ENCODE data around the gene CSMD2. TPM values are rescaled to one million over a fixed set of nuclear protein-coding genes. Genes with fewer than 3 reads are reported as not detected.

The CSMD2 gene
- polyA plus RNA-seq, 2 donors, result 0.02 to 0.08 TPM

- Histone ChIP-seq H3K4me3 (ENCODE audit: low read depth in 1 of 2, low read length in 2 of 2) (no peak overlapping the region), H3K4me1 (ENCODE audit: control insufficient read depth in 2 of 2, insufficient read depth in 2 of 2, low read length in 1 of 2) (no peaks in the 10 kb centered on the region), H3K27ac (ENCODE audit: low read depth in 2 of 2, low read length in 1 of 2) (no peak overlapping the region), H3K27me3 (ENCODE audit: control insufficient read depth in 1 of 2, insufficient read depth in 2 of 2, low read length in 2 of 2) (no peaks in the 10 kb centered on the region), H3K36me3 (ENCODE audit: control insufficient read depth in 2 of 2, insufficient read depth in 2 of 2, low read length in 1 of 2) (no peaks in the 10 kb centered on the region), H3K9me3 (ENCODE audit: control insufficient read depth in 2 of 2, insufficient read depth in 1 of 2, low read depth in 1 of 2, low read length in 1 of 2) (no peaks in the 10 kb centered on the region)
- 56 to 57% methylated on average over 6 of the region's 6 CpGs for WGBS, 2 donors
These were observed 98.9 kb downstream of the CSMD2 start for GRCh38 chr1:34066166-34066565.

DNA sequence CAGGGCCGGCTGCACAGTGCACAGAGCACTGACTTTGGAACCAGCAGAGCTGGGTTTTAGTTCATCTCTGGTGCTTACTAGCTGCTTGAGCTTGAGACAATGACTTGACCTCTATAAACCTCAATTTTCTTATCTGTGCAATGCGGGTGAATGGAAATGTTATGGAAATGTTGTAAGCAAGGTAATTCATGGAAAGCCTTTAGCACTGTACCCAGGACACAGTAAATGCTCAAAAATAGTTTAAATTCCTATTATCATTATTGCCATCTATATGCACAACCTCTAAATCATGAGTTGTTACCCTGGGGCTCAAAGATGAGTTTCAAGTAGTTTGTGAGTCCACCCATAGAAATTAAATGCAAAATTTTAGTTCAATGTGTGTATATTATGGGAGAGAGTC lies 99.5 kb downstream of the CSMD2 start:
- no peaks in the 10 kb centered on the region for H3K4me1 ChIP-seq (ENCODE audit: control insufficient read depth in 2 of 2, insufficient read depth in 2 of 2, low read length in 1 of 2)
- WGBS, 2 donors, result 90 to 96% methylated on average over 2 of the region's 2 CpGs
- H3K36me3 ChIP-seq (ENCODE audit: control insufficient read depth in 2 of 2, insufficient read depth in 2 of 2, low read length in 1 of 2), result no peaks in the 10 kb centered on the region
- H3K9me3 ChIP-seq (ENCODE audit: control insufficient read depth in 2 of 2, insufficient read depth in 1 of 2, low read depth in 1 of 2, low read length in 1 of 2), result no peaks in the 10 kb centered on the region
- H3K4me3 ChIP-seq (ENCODE audit: low read depth in 1 of 2, low read length in 2 of 2), result no peak overlapping the region
- no peak overlapping the region for H3K27ac ChIP-seq (ENCODE audit: low read depth in 2 of 2, low read length in 1 of 2)
- no peaks in the 10 kb centered on the region for H3K27me3 ChIP-seq (ENCODE audit: control insufficient read depth in 1 of 2, insufficient read depth in 2 of 2, low read length in 2 of 2)

DNA sequence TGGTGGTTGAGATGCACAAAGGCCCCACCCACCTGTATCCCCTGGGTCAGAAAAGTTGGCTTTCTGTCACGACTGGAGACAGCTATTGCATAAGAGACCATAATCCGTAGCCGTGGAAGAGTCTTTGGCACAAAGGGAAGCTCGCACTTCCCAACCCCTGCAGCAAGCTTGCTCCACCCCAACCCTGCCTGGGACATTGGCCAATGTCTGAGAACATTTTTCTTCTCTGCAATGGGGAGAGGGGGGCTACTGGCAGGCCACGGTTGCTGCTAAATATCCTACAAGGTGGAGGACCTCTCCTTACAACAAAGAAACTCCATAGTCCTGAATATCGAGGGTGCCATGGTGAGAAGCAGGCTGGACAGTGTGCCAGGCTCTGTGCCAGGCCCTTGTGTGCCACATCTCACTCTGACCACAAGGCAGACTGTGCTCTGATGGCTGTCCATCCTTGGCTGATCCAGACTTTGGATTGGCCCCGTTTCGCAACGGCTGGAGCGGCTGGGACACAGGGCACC lies 104.1 kb downstream of the CSMD2 start:
- H3K4me3 ChIP-seq (ENCODE audit: low read depth in 1 of 2, low read length in 2 of 2), result no peak overlapping the region
- WGBS, 2 donors, result 57 to 63% methylated on average over 10 of the region's 10 CpGs
- no peaks in the 10 kb centered on the region for H3K4me1 ChIP-seq (ENCODE audit: control insufficient read depth in 2 of 2, insufficient read depth in 2 of 2, low read length in 1 of 2)
- H3K36me3 ChIP-seq (ENCODE audit: control insufficient read depth in 2 of 2, insufficient read depth in 2 of 2, low read length in 1 of 2), result no peaks in the 10 kb centered on the region
- H3K27me3 ChIP-seq (ENCODE audit: control insufficient read depth in 1 of 2, insufficient read depth in 2 of 2, low read length in 2 of 2), result peaks cover 0 to 3% of the 10 kb centered on the region in 2 donors
- H3K27ac ChIP-seq (ENCODE audit: low read depth in 2 of 2, low read length in 1 of 2), result no peak overlapping the region
- no peaks in the 10 kb centered on the region for H3K9me3 ChIP-seq (ENCODE audit: control insufficient read depth in 2 of 2, insufficient read depth in 1 of 2, low read depth in 1 of 2, low read length in 1 of 2)

- WGBS, 2 donors, result 58 to 79% methylated on average over 5 of the region's 5 CpGs
- Histone ChIP-seq H3K9me3 (ENCODE audit: control insufficient read depth in 2 of 2, insufficient read depth in 1 of 2, low read depth in 1 of 2, low read length in 1 of 2) (no peaks in the 10 kb centered on the region), H3K4me1 (ENCODE audit: control insufficient read depth in 2 of 2, insufficient read depth in 2 of 2, low read length in 1 of 2) (no peaks in the 10 kb centered on the region), H3K4me3 (ENCODE audit: low read depth in 1 of 2, low read length in 2 of 2) (no peak overlapping the region), H3K27ac (ENCODE audit: low read depth in 2 of 2, low read length in 1 of 2) (no peak overlapping the region), H3K27me3 (ENCODE audit: control insufficient read depth in 1 of 2, insufficient read depth in 2 of 2, low read length in 2 of 2) (peaks cover 0 to 3% of the 10 kb centered on the region in 2 donors), H3K36me3 (ENCODE audit: control insufficient read depth in 2 of 2, insufficient read depth in 2 of 2, low read length in 1 of 2) (no peaks in the 10 kb centered on the region)
These were observed 104.8 kb downstream of the CSMD2 start for GRCh38 chr1:34060187-34060730.

- no peak overlapping the region for H3K27ac ChIP-seq (ENCODE audit: low read depth in 2 of 2, low read length in 1 of 2)
- 22 to 32% methylated on average over 11 of the region's 11 CpGs for WGBS, 2 donors
- peaks cover 0 to 3% of the 10 kb centered on the region in 2 donors for H3K27me3 ChIP-seq (ENCODE audit: control insufficient read depth in 1 of 2, insufficient read depth in 2 of 2, low read length in 2 of 2)
- H3K4me3 ChIP-seq (ENCODE audit: low read depth in 1 of 2, low read length in 2 of 2), result no peak overlapping the region
- no peaks in the 10 kb centered on the region for H3K9me3 ChIP-seq (ENCODE audit: control insufficient read depth in 2 of 2, insufficient read depth in 1 of 2, low read depth in 1 of 2, low read length in 1 of 2)
- H3K36me3 ChIP-seq (ENCODE audit: control insufficient read depth in 2 of 2, insufficient read depth in 2 of 2, low read length in 1 of 2), result no peaks in the 10 kb centered on the region
- H3K4me1 ChIP-seq (ENCODE audit: control insufficient read depth in 2 of 2, insufficient read depth in 2 of 2, low read length in 1 of 2), result no peaks in the 10 kb centered on the region
These were observed 107.5 kb downstream of the CSMD2 start for GRCh38 chr1:34057347-34058130.

GRCh38 chr1:34055818-34056217 lies 109.2 kb downstream of the CSMD2 start:
- Histone ChIP-seq H3K27ac (ENCODE audit: low read depth in 2 of 2, low read length in 1 of 2) (no peak overlapping the region), H3K9me3 (ENCODE audit: control insufficient read depth in 2 of 2, insufficient read depth in 1 of 2, low read depth in 1 of 2, low read length in 1 of 2) (no peaks in the 10 kb centered on the region), H3K36me3 (ENCODE audit: control insufficient read depth in 2 of 2, insufficient read depth in 2 of 2, low read length in 1 of 2) (no peaks in the 10 kb centered on the region), H3K27me3 (ENCODE audit: control insufficient read depth in 1 of 2, insufficient read depth in 2 of 2, low read length in 2 of 2) (peaks cover 0 to 3% of the 10 kb centered on the region in 2 donors), H3K4me3 (ENCODE audit: low read depth in 1 of 2, low read length in 2 of 2) (no peak overlapping the region), H3K4me1 (ENCODE audit: control insufficient read depth in 2 of 2, insufficient read depth in 2 of 2, low read length in 1 of 2) (no peaks in the 10 kb centered on the region)
- whole genome bisulfite sequencing, 2 donors, result 88 to 93% methylated on average over 5 of the region's 5 CpGs

DNA sequence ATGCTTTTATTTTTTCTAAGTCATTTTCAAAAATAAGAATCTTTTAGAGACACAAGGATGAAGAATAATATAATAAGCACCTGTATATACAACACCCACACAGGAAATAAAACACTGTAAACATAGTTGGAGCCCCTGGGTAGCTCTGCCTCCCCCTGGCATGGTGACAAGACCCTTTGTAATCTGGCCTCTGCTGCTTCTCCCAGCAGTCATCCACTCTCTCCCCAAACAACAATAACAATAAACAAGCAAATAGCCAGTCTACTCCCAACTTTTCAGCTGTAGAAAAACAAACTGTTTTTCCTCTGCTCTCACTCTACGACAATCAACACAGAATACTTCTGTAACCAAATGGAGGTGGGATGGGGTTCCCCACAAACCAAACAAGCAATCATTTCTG lies 110.1 kb downstream of the CSMD2 start:
- H3K27ac ChIP-seq (ENCODE audit: low read depth in 2 of 2, low read length in 1 of 2), result no peak overlapping the region
- H3K27me3 ChIP-seq (ENCODE audit: control insufficient read depth in 1 of 2, insufficient read depth in 2 of 2, low read length in 2 of 2), result peaks cover 0 to 3% of the 10 kb centered on the region in 2 donors
- H3K4me1 ChIP-seq (ENCODE audit: control insufficient read depth in 2 of 2, insufficient read depth in 2 of 2, low read length in 1 of 2), result no peaks in the 10 kb centered on the region
- no peaks in the 10 kb centered on the region for H3K36me3 ChIP-seq (ENCODE audit: control insufficient read depth in 2 of 2, insufficient read depth in 2 of 2, low read length in 1 of 2)
- peaks cover 0 to 1% of the 10 kb centered on the region in 2 donors for H3K9me3 ChIP-seq (ENCODE audit: control insufficient read depth in 2 of 2, insufficient read depth in 1 of 2, low read depth in 1 of 2, low read length in 1 of 2)
- no peak overlapping the region for H3K4me3 ChIP-seq (ENCODE audit: low read depth in 1 of 2, low read length in 2 of 2)
- 42 to 57% methylated on average over 1 of the region's 1 CpG for WGBS, 2 donors

DNA sequence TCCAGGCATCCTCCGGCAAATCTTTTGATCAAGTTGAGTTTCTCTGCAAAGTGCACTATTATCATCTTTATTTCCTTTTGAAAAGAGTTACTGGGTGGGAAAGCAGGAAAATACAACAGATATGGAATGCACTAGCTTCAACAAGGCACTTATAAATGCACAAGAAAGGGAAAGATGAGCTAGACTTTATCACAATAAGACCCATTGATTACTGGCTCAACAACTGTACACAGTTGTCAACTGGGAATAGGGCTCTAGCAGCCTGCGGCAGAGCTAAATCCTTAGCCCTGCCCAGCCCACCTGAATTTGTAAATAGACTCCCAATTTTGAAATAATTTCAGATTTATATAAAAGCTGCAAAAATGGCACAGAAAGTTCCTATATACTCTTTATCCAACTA lies 111.4 kb downstream of the CSMD2 start:
- Histone ChIP-seq H3K27ac (ENCODE audit: low read depth in 2 of 2, low read length in 1 of 2) (no peak overlapping the region), H3K4me1 (ENCODE audit: control insufficient read depth in 2 of 2, insufficient read depth in 2 of 2, low read length in 1 of 2) (no peaks in the 10 kb centered on the region)
- whole genome bisulfite sequencing, 2 donors, result 93% methylated on average over 2 of the region's 2 CpGs

DNA sequence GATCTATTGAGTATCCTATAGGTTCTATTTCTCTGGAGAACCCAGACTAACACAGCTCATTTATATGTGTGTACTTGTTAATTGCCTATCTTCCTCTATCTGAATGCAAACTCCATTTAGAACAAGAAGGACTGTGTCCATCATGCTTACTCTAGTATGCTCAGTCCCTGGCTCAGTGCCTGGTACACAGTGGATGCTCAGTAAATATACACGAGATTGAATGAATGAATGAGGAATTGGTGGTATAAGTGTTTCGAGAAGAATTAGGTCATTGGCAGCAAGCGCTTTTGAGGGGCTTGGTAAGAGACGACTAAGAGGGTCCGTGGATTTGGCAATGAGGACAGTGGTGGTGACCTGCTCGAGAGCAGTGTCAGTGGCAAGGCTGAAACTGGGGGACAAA lies 112.5 kb downstream of the CSMD2 start:
- no peaks in the 10 kb centered on the region for H3K27me3 ChIP-seq (ENCODE audit: control insufficient read depth in 1 of 2, insufficient read depth in 2 of 2, low read length in 2 of 2)
- H3K4me1 ChIP-seq (ENCODE audit: control insufficient read depth in 2 of 2, insufficient read depth in 2 of 2, low read length in 1 of 2), result no peaks in the 10 kb centered on the region
- peaks cover 0 to 3% of the 10 kb centered on the region in 2 donors for H3K9me3 ChIP-seq (ENCODE audit: control insufficient read depth in 2 of 2, insufficient read depth in 1 of 2, low read depth in 1 of 2, low read length in 1 of 2)
- no peak overlapping the region for H3K27ac ChIP-seq (ENCODE audit: low read depth in 2 of 2, low read length in 1 of 2)
- no peaks in the 10 kb centered on the region for H3K36me3 ChIP-seq (ENCODE audit: control insufficient read depth in 2 of 2, insufficient read depth in 2 of 2, low read length in 1 of 2)
- WGBS, 2 donors, result 79 to 91% methylated on average over 6 of the region's 6 CpGs
- H3K4me3 ChIP-seq (ENCODE audit: low read depth in 1 of 2, low read length in 2 of 2), result no peak overlapping the region

More for the DNA sequence above, 111.4 kb downstream of the CSMD2 start:
- H3K27me3 ChIP-seq (ENCODE audit: control insufficient read depth in 1 of 2, insufficient read depth in 2 of 2, low read length in 2 of 2), result no peaks in the 10 kb centered on the region
- no peak overlapping the region for H3K4me3 ChIP-seq (ENCODE audit: low read depth in 1 of 2, low read length in 2 of 2)
- H3K36me3 ChIP-seq (ENCODE audit: control insufficient read depth in 2 of 2, insufficient read depth in 2 of 2, low read length in 1 of 2), result no peaks in the 10 kb centered on the region
- peaks cover 0 to 3% of the 10 kb centered on the region in 2 donors for H3K9me3 ChIP-seq (ENCODE audit: control insufficient read depth in 2 of 2, insufficient read depth in 1 of 2, low read depth in 1 of 2, low read length in 1 of 2)
